EH (cell line): ENCODE results near the gene RHOD.

Source experiments
- DNase-seq: peaks from one replicate; pipeline ENCODE4 v3.0.0-alpha.2; 2015; ENCODE audit warnings: low read depth

The RHOD gene

DNA sequence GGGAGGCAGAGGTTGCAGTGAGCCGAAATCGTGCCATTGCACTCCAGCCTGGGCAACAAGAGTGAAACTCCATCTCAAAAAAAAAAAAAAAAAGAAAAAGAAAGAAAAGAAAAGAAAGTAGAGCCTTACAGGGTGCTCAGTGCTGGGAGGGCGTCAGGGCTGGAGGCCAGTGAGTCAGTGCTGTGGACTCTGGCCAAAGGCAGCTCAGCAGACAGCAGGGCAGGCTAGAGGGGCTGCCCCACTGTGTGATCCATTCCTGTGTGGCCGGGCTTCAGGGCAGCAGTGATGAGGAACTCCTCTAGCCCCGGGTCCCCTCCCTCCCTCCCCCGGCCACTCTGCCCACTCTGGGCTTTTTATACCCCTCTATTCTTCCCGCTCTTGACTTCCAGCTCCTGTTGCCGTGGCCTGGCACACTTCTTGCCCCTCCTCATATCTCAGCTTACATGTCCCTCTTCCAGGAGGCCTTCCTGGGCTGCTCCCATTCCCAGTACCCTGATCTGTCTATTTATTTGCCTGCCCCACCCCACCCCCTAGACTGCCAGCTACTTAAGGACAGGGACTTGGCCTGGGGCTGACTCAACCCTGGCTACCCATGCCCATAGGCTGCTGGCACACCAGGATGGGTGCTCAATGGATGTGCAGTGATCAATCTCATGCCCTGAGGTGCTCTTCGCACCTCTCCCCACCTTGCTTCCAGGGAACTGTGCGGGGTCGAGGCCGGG is 23.7 kb upstream of the RHOD start:
- peak; percentile 95 for DNase-seq

DNA sequence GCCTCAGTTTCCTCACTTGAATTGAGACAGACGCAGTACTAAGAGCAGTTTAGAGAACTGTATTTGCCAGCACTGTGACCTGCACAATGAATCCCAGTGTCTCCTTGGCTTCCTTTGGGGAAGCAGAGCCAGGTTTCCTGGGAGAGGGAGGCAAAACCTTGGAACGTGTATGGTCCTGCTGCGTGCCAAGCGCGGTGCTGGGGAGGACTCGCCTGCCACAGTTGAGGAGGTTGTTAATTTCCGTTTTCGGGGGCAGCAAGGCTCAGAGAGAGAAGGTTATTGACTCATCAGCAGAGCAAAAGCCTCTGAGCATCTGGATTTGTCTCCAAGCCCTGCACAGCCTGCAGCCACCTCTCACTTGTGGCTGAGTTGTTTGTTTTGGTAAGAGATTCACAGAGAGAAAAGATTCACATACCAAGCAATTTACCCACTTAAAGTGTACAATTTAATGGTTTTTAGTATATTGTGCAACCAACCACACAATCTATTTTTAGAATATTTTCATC is 22.9 kb upstream of the RHOD start:
- peak; percentile 100 for DNase-seq

DNA sequence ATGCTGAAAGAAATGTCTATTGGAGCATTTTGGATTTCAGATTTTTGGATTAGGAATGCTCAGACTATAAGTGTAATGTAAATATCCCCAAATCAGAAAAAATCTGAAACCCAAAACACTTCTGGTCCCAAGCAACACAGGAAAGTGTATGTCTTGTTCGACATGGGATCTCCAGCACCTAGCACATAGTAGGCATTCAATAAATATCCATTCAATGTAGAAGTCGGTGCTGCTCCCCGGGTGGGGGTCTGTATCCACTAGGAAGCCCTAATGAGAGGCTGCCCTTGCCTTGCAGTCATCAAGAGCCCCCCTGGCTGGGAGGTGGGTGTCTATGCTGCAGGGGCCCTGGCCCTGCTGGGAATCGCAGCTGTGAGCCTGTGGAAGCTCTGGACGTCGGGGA is 22.3 kb upstream of the RHOD start:
- DNase-seq: no peak

DNA sequence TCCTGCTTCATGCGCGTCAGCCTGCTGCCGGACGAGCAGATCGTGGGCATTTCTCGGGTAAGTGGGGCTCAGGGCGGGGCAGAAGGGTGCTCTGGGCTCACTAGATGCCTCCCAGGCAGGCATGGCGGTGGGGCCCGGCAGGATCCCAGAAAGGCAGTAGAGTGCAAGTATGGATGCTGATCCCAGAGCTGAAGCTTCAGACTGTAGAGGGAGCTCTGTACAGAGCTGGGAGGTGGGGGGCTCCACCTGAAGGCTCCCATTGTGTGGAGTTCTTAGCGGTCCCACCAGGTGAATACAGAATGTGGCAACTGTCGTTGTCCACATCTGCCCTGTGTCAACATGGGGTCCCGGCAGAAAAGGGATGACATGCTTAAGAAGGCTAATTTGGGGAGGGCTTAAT is 16.5 kb upstream of the RHOD start:
- no peak for DNase-seq

DNA sequence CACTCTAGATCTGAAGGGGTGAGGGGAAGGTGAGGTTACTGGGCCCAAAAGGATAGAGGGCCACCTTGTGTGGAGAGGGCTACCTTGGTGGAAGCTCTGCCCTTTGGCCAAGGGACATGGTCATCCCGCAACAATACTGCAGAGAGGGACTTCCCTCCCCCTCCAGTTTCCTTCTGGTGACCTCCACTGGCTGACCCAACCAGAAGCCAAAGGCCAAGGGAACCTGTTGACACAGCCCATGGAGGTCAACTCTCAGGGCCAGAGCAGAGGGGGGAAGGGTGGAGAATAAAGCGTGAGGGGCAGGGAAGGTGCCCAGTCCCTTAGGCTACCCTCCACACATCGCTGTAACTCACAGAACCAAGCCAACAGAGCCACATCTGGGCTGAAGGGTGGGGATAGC is 15.0 kb upstream of the RHOD start:
- DNase-seq: no peak

DNA sequence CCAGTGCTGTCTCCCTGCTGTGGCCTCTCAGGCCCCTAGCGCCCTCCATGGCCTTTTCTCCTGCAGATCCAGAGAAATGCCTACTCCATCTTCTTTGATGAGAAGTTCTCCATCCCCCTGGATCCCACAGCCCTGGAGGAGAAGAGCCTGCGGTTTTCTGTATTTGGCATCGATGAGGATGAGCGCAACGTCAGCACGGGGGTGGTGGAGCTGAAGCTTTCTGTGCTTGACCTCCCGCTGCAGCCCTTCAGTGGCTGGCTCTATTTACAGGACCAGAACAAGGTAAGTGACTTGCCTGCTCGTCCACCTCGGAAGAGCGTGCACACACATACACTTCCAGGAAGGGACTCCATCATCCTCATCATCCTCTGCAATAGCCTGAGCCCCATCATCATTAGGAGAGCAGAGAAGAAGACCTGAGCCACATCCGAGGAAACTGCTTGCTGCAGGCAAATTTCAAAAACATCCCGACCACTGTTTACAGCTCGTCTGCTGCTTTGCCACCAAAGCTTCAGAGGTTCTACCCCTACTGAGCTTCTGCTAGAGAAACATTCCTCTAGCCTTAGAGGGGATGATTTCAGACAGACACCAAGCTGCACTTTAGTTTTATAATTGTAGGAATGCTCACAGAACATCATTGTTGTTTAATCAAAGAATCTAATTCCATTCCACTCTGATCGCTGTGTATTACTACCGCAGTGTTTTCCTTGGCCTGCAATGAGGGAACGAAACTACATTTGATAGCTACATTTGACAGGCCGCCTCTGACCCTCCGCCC is 12.9 kb upstream of the RHOD start:
- no peak for DNase-seq

DNA sequence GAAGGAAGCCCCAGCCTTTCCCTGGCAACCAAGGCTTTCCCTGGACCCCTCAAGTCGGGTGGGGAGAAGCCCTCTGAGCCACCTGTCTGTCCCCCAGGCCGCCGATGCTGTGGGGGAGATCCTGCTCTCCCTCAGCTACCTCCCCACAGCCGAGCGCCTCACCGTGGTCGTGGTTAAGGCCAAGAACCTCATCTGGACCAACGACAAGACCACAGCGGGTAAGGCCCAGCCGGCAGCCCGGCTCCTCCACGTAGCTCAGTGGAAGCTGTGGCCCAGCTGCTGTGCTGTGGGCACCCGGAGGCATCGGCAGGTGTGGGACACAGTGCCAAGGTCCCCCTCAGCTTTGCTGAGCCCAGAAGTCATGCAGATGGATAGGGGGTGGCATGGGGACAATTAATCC is 12.2 kb upstream of the RHOD start:
- DNase-seq: no peak

DNA sequence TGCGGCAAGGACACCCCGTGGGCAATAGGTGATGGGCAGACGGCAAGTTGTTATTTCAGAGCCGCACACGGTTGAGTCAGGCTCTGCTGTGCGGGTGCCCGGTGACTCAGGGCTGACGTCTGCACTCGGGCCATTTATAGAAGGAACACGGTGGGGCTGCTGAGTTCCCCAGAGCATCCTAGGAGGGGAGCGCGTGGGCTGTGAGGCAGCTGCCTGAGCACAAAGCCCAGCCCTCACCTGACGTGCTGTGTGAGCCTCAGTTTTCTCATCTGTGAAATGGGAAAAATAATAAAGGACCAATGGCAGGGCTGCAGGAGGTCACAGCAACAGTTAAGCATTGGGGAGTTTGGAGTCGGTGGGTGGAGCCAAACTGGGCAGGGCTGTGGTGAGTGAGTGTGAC is 11.3 kb upstream of the RHOD start:
- DNase-seq: peak; percentile 86

DNA sequence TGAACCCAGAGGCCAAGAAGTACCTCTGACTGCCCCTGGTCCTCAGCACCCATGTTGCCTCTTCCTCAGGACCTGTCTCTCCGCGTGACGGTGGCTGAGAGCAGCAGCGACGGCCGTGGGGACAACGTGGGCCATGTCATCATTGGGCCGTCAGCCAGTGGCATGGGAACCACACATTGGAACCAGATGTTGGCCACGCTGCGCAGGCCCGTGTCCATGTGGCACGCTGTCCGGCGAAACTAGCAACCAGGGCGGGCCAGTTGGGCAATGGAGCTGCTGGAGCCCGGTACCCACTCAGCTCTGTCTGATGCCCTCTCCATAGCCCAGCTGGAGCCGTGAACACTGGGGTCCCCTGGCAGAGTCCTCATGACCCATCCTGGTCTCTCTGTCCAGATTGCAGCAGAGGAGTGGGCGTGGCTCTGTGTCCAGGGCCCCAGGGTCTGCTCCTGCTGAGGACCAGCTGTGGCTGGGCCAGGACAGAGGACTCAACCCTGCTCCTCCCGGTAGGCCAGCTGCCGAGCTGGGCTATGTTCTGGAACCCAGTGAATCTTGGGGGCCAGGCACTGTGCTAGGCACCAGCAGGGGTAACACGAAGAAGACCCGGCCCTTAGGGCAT is 8.0 kb upstream of the RHOD start:
- no peak for DNase-seq

DNA sequence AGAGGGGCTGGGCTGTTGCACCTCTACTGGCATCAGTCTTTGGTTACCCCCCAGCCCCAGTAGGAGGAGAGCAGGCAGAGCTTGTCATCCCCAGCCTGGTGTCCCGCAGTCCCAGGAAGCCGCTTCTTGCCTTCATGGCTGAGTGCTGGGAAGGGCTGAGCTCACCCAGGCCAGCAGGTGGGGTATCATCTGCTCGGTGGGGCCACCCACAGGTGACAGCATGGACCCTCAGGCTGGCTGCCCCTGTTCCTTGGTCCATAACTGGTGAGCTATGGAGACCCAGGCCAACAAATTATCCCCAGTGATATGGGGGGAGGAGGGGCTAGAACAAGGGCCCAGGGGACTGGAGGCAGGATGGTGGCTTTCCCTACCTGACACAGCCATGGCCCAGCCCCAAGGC is 6.5 kb upstream of the RHOD start:
- DNase-seq: no peak

DNA sequence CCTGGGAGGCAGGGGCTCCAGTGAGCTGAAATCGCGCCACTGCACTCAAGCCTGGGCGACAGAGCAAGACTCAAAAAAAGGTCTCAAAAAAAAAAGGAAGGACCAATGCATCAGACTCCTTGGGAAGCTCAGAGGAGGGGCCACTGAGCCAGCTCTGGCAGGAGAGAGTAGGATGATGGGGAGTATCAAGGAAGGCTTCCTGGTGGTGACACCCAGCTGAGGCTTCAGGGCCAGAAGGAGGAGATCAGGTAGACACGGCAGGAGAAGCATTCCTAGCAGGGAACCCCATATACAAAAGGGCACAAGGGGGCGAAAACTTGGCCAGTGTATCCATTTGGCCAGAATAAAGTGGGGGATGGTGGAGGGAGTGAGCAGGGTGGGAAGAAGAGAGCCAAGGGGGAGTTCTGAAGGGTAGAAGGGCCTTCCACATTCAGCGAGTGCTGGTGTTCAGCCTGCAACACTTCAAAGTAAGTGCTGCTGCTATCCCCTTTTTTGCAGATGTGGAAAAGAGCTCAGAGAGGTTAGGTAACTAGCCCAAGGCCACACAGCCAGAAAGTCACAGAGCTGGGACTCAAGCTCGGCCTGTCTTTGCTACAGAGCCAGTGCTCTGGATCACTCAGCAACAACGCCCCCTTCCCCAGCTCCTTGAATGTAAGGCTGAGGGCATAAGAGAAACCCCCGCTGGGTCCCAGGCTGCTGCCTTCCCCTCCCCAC is 5.3 kb upstream of the RHOD start:
- DNase-seq: no peak

DNA sequence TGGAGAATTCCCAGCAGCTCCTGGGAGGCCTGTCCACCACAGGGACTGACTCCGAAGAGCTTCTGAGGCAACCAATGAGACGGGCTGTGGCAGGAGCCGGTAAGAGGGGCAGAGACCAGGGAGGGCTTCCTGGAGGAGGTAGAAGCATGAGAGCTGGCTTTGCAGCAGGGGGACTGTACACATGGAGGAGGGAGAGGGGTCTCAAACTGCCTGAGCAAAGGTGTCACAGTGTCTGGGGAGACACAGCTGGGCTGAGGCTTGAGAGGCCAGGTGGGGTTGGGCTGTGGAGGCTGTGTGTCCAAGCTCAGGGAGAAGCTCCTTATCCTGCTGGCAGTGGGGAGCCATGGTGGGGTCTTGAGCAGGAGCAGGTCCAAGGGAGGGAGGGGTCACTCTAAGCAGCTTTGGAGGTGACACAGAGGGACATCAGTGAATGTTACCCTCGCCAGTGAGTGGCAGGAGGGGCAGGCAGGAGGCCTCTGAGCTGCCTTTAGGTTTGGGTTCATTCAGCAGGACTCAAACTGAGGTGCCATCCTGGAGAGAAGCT is 4.6 kb upstream of the RHOD start:
- DNase-seq: no peak

DNA sequence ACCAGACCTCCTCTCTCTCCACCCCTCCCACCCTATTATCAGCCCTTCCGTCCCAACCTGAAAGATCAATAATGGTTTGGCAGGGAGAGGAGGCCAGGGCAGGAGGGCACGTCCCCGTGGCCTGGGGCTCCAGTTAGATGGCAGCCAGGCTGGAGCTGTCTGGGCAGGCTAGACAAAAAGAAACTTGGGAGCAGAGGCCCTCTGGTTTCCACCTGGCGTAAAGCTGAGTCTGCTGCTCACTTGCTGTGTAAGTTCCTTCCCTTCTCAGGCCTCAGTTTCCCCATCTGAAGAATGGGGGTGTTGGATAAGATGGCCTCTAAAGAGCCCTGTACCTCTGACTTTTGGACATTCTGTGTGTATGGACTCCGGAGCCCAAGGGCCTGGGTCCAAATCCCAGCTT is 3.8 kb upstream of the RHOD start:
- DNase-seq: no peak

DNA sequence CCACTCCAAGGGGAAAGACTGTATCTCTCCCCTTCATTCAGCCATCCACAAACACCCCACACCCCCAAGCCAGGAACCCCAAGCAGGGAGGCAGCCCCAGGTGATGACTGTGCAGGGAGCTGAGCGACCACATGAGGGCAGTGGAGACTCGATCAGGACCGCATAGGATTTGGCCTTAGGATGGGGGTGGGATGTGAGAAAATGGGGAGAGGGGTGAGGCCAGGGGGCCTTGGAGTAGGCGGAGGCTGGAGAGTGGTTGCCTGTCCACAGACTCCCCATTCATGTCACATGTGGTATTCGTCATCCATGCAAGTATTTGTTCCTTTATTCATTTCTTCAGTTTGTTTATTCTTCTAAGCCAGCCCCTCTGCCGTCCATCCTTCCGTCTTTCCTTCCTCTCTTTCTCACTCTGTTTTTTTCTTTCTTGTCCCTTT is 2.7 kb upstream of the RHOD start:
- peak; percentile 54 for DNase-seq

DNA sequence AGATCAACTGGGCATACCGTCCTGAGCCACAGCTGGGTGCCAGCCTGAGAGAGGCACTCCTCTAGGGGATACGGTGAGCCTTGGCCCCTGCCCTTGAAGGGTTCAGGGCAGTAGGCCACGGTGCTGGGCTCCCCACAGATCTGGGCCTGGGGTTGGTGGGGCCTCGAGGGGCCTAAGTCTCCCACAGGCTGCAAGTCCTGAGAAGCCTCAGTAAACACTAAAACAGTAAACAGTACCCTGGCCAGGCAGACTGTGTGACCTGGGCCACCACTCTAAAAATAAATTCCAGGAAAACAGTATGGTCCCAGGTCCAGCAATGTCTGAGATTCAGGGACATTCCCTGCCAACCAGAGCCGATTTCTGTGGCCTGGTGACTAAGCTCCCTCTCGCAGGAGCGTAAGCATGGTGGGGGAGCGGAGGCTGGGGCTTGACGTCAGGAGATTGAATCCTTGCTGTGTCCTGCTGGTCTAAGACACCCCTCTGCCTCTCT is 2.3 kb upstream of the RHOD start:
- peak; percentile 64 for DNase-seq

DNA sequence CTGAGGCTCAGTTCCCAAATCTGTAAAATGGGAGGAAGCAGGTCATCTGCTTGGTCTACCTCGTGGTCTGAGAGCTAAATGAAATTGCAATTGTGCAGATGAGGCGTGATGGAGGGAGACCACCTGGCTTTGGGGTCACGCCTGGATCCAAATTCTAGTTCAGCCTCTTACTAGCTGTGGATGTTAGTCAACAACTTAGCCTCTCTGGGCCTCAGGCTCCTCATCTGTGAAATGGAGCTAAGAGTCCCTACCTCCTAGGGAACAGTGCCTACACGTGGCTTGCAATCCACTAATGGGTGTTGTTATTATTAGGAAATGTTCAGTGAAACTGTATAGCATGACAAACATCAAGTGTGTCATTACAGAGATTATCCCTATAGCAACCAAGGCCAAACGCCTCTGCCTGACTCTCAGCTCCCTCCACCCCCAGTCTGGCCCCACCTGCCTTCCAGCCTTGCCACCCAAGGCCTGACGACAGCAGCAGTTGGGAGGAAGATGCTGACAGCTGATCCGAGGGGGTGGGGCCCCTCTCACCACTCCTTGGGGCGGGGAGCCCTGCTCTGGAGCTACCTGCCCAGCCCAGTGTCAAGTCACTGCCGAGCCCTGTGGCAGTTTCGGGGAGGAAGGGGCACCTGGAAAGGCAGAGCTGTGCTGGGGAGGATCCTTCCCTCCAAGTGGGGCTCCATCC is 1.7 kb upstream of the RHOD start:
- DNase-seq: peak; percentile 70

DNA sequence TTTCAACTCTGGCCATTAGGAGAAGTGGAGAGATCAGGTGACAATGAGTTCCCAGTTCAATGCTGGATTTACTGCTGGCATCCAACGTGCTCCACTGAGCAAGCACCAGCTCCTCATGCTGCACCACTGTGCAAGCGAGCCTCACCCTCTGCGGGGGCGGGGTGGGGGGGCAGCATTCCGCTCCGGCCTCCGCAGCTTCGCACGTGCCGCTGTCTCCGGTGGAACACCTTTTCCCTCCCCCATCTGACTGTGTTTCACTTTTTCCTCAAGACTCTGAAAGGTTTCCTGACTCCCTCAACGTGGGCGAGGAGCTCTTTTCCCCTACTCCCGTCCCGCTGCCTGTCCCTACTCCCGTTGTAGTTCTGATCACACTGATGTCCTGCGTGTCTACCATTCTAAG is 835 bp upstream of the RHOD start:
- DNase-seq: no peak

DNA sequence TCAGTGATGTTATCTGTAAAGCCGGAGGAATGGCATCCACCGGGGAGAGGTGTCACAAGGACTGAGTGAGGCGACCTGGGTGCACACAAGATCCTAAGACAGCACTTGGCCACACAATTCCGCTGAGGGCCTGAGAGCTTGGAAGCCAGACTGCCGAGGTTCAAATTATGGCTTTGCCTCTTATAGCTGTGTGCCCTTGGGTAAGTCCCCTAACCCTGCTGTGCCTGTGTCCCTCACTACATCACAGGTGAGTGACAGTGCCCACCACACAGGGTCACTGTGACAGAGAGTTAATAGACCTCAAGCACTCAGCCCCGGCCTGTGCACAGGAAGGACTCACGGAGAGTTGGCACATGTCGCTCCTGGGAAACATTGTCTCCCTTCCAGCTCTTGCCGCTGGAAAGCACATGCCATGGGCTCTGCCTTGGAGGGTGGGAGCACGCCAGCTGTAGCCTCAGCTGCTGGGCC is 592 bp downstream of the RHOD start:
- DNase-seq: no peak

DNA sequence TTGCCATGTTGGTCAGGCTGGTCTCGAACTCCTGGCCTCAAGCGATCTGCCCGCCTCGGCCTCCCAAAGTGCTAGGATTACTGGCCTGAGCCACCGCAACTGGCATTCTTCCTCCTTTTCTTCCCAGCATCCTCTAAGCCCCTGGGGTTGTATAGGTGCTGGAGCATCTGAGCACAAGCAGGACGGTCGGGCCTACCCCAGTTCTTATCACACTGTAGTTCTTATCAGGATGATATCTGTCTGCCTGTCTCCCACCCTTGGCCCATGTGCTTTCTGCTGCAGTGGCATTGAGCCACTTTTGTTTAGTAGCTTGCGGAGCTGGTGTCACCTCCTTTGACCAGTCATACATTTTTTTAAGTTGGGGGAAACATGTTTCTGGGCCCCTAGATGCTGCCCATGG is 1.9 kb downstream of the RHOD start:
- no peak for DNase-seq

DNA sequence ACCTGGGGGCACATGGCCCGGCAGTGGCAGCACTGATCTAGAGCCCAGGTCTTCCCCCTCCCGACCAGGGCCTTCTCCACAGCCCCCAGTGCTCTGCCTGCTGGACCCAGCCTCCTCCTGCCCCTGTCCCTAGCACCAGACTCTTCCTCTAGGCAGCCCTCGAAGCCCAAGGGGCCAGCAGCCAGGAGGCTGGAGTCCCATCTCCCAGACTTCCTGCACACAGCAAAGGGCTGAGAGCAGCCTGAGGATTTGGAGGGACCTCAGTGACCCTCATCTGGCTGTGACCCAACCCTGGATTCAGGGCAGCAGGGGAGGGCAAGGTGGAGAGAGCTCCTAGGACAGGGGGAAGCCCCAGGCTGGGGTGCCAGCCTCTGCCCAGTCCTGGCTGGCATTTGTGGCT is 3.0 kb downstream of the RHOD start:
- no peak for DNase-seq

DNA sequence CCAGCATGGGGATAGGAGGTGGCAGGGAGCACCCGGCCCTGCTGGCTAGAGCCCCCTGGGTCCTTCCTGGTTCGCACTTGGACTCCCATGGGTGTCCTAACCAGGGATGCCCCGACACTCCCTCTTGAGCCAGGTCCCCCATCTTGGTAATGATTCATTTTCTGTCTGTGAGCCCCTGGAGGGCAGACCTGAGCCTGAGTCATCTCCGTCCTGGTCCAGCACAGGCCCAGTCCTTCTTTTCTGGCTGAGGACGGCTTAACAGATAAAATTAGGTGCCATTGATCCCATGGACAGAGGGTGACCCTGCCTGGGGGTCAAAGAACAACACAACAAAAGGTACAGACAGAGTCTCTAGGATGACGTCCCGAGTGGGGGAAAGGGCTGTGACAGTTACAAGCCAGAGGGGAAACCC is 3.5 kb downstream of the RHOD start:
- peak; percentile 37 for DNase-seq
